Fibroblast of pulmonary artery (primary cell): ENCODE data around the gene KCNG3.

Source experiments
- DNase-seq: peaks from one replicate; pipeline ENCODE4 v3.0.0-alpha.2; 2010; ENCODE audit warnings: low read depth
- H3K4me3 ChIP-seq: replicated peaks from 2 replicates; pipeline ENCODE4 v1.5.1; 2011; ENCODE audit warnings: low read depth, mild to moderate bottlenecking, control low read depth, low read length, moderate library complexity
- TF ChIP-seq, protein P1 (sequence below): IDR thresholded peaks from 2 replicates; pipeline ENCODE4 v1.5.1; 2011; ENCODE audit warnings: mild to moderate bottlenecking, control low read depth, low read length, inconsistent platforms; ENCODE audit errors: missing control alignments

The KCNG3 gene

DNA sequence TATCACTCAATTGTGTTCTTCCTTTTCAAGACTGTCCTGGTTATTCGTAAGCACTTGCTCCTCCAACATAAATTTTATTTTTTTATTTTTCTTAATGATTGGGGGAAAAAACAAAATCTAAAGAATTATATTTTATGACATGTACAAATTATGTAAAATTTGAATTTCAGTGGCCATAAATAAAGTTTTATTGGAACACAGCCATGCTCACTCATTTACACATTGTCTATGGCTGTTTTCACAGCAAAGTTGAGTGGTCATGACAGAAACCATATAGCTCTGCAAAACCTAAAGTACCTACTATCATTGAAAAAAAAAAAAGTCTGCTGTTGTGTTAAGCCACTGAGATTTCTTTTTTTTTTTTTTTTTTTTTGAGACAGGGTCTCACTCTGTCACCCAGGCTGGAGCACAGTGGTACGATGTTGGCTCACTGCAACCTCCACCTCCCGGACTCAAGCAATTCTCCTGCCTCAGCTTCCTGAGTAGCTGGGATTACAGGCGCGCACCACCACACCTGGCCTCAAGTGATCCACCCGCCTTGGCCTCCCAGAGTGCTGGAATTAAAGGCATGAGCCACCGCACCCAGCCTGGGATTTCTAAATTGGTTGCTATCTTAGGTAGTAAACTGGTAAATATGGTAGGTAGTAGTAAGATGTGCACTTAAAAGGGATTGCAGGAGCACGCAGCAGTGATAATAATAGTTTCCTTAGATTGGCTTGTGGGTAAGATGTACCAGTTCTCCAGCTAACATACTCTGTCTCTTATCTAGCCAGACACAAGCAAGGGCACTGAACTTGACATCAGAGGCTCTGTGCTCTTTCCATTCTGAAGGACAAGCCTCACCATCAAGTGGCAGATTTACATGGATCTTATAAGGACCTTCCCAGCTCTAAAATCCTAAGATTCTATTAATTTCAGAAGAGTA is 44.4 kb downstream of the KCNG3 start:
- no peak overlapping the region for H3K4me3 ChIP-seq
- DNase-seq: no peak
- TF ChIP-seq, protein P1, sequence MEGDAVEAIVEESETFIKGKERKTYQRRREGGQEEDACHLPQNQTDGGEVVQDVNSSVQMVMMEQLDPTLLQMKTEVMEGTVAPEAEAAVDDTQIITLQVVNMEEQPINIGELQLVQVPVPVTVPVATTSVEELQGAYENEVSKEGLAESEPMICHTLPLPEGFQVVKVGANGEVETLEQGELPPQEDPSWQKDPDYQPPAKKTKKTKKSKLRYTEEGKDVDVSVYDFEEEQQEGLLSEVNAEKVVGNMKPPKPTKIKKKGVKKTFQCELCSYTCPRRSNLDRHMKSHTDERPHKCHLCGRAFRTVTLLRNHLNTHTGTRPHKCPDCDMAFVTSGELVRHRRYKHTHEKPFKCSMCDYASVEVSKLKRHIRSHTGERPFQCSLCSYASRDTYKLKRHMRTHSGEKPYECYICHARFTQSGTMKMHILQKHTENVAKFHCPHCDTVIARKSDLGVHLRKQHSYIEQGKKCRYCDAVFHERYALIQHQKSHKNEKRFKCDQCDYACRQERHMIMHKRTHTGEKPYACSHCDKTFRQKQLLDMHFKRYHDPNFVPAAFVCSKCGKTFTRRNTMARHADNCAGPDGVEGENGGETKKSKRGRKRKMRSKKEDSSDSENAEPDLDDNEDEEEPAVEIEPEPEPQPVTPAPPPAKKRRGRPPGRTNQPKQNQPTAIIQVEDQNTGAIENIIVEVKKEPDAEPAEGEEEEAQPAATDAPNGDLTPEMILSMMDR: no peak

DNA sequence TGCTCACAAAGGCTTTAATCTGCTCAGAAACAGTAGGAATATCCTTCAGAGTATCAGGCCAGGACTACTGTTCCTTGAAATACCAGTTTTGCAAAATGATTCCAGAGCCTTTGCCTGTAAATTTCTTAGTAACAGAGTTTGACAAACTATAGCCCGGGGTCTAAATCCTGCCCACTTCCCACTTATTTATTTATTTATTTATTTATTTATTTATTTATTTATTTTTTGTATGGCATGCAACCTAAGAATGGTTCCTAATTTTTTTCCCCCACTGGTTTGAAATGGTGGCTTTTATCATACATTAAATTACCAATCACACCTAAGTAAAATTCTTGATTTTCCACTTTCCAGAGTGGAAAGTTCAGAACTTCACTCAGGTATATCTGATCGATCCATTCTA is 45.6 kb downstream of the KCNG3 start:
- H3K4me3 ChIP-seq: no peak overlapping the region
- TF ChIP-seq, protein P1: no peak
- no peak for DNase-seq

DNA sequence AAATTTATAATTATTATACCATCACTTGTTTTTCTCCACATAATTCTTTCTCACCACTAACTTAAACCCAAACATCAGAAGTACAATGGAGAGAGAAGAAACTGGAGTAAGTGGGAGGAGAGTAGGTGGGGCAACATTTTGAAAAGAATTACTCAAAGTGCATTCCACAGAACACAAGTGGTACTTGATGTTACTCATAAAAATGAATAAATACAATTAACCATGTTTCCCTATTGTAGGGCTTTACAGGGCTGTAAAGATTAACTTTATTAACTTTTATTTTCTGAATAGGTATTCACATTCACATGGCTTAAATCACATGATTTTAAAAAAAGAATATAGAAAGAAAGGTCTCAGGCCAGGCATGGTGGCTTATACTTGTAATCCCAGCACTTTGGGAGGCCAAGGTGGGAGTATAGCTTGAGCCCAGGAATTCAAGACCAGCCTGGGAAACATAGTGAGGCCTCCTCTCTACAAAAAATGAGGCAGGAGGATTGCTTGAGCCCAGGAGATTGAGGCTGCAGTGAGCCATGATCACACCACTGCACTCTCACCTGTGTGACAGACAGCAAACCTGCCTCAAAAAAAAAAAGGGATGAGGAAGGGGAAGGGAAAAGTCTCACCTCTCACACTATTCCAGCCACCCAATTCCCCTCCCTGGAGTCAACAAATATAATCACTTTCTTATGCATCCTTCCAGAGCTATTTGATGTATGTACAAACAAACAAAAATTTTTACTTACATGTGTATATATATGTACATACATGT is 47.1 kb downstream of the KCNG3 start:
- TF ChIP-seq, protein P1: no peak
- DNase-seq: no peak

DNA sequence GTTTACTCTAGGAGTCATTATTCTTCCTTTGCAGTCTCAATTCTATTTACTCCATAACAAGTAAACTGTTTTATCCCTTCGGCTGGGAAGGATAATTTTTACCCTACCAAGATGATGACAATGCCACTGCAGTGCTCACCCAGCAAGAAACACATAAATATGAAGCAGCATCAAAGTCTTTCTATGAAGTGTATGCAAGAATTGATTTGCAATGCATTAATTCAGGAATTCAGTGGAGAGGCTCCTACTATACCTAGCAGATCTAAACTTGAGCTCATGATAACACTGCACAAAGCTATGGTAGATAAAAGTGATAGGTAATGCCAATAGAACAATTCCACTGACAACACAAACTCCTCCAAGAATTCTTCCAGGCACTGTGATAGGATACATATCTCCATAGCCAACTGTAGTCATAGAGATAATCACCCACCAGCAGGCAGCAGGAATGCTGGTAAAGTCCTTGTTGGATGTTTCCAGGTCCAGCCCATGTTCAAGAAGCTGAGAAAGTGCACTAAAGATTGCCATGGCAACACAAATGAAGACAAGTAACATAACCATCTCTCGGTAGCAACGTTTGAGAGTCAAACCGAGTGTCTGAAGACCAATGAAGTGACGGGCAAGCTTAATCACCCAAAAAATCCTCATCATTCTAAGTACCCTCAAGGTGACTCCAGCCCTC is 49.9 kb downstream of the KCNG3 start:
- H3K4me3 ChIP-seq: no peak overlapping the region
- no peak for DNase-seq
- TF ChIP-seq, protein P1: no peak

More for the DNA sequence above, 47.1 kb downstream of the KCNG3 start:
- no peak overlapping the region for H3K4me3 ChIP-seq

DNA sequence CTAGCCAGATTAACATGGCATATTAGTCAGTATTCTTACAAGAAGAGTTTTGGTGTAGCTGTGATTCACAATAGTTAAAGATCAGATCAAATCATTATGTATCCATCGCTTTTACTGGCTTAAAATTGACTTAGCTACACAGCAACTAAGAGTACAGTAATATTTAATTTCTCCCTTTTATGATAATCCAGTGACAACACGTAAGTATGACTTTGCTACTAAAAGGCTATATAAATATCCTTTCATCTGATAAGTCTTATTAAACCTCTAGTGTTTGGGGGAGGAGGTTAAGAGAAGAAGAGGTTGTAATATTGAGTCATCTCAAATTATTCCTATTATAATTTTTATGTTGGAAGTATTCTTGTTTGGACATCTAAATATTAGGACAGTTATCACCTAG is 51.0 kb downstream of the KCNG3 start:
- H3K4me3 ChIP-seq: no peak overlapping the region
- TF ChIP-seq, protein P1: no peak
- DNase-seq: no peak

DNA sequence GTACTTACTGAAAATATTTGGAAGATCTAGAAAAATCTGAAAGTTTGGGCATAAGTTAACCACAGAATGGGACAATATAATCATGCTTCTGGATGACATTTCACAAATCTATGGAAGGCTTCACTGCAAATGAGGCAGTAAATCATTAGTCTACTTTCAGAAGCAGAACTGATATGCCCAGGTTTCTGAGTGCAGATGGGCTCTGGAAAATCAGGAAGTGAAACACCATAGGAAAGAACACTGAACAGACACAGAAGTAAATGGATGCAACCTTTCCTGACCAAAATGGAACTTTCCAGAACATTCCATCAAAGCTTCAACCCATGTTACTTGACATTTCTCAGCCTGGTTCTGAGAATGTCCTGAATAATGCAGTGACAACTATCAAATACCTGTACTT is 55.1 kb downstream of the KCNG3 start:
- no peak overlapping the region for H3K4me3 ChIP-seq
- TF ChIP-seq, protein P1: no peak
- DNase-seq: no peak
